ENCODE data around the gene KIRREL3.

Gene KIRREL3

GRCh38 chr11:126437731-126438130 is 562.8 kb downstream of the KIRREL3 start:
- DNase-seq (ENCODE audit: low read depth), result no peak

GRCh38 chr11:126436209-126436755 is 564.3 kb downstream of the KIRREL3 start:
- DNase-seq (ENCODE audit: low read depth), result no peak

GRCh38 chr11:126434950-126435335 is 565.6 kb downstream of the KIRREL3 start:
- DNase-seq (ENCODE audit: low read depth), result no peak

- no peak for DNase-seq (ENCODE audit: low read depth)
Observed at GRCh38 chr11:126433989-126434949, 566.3 kb downstream of the KIRREL3 start.

- DNase-seq (ENCODE audit: low read depth), result no peak
Observed at GRCh38 chr11:126433244-126433846, 567.2 kb downstream of the KIRREL3 start.

- no peak for DNase-seq (ENCODE audit: low read depth)
Observed at GRCh38 chr11:126432525-126432924, 568.0 kb downstream of the KIRREL3 start.

- DNase-seq (ENCODE audit: low read depth), result no peak
Observed at GRCh38 chr11:126432065-126432461, 568.5 kb downstream of the KIRREL3 start.

GRCh38 chr11:126431401-126432064 is 569.0 kb downstream of the KIRREL3 start:
- DNase-seq (ENCODE audit: low read depth), result no peak

GRCh38 chr11:126430581-126431335 is 569.8 kb downstream of the KIRREL3 start:
- DNase-seq (ENCODE audit: low read depth), result no peak

- no peak for DNase-seq (ENCODE audit: low read depth)
Observed at GRCh38 chr11:126426820-126427749, 573.5 kb downstream of the KIRREL3 start.

- DNase-seq (ENCODE audit: low read depth), result no peak
Observed at GRCh38 chr11:126426106-126426505, 574.5 kb downstream of the KIRREL3 start.

- no peak for DNase-seq (ENCODE audit: low read depth)
Observed at GRCh38 chr11:126424471-126425039, 576.0 kb downstream of the KIRREL3 start.

GRCh38 chr11:126423743-126424142 is 576.8 kb downstream of the KIRREL3 start:
- DNase-seq (ENCODE audit: low read depth), result no peak

GRCh38 chr11:126423154-126423553 is 577.4 kb downstream of the KIRREL3 start:
- no peak for DNase-seq (ENCODE audit: low read depth)

- DNase-seq (ENCODE audit: low read depth), result no peak
Observed at GRCh38 chr11:126422446-126422845, 578.1 kb downstream of the KIRREL3 start.

GRCh38 chr11:126421271-126421671 is 579.3 kb downstream of the KIRREL3 start:
- no peak for DNase-seq (ENCODE audit: low read depth)

GRCh38 chr11:126420698-126421256 is 579.8 kb downstream of the KIRREL3 start:
- DNase-seq (ENCODE audit: low read depth), result no peak

GRCh38 chr11:126419801-126420697 is 580.5 kb downstream of the KIRREL3 start:
- no peak for DNase-seq (ENCODE audit: low read depth)

- no peak for DNase-seq (ENCODE audit: low read depth)
Observed at GRCh38 chr11:126418887-126419286, 581.7 kb downstream of the KIRREL3 start.

Data from activated T-helper 1 cell treated with Interleukin-2 at 50 U/mL for 16 hours (primary cell).